Hepatic stellate cell (primary cell): ENCODE results near the gene TMC1.

Source experiments
- DNase-seq: peaks from one replicate; pipeline ENCODE4 v3.0.0; 2011; ENCODE audit warnings: low spot score

Gene TMC1

DNA sequence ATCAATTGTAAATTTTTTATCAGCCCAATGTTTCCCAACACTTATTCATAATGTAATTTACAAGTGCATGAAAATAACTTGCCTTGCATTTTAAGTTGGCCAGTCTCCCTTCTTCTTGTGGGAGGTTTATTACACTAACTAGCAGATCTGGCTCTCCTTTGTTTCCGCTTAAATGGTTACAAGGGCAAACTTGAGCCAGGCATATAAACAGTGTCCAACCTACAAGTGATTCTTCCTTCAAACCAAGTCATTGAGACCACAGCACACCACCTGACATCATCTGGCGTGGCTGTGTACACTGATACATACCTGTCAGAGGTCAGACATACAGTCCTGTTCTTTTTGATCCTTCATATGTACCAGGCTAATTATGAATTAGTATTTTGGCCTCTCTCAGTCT lies 351.3 kb downstream of the TMC1 start:
- DNase-seq, result no peak

DNA sequence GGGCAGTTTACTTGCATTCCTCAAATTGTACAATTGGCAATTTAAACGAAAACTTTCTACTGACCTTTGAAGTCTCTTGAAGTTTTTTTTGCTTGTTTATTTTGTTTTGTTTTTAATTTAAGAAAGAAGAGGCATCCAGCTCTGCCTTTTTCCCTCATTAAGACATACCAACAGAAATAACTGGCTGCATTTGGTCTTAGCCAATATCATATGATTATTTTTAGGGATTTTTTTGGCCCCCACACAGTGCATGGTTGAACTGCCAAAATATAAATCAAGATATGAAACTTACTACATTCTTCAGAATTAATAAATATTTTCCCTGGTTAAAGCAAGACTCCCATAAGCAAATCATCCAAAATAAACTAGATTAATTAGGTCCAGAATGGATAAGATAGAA lies 352.0 kb downstream of the TMC1 start:
- DNase-seq, result no peak

- no peak for DNase-seq
These were observed 352.9 kb downstream of the TMC1 start for GRCh38 chr9:72874344-72874743.

GRCh38 chr9:72875221-72875620 lies 353.8 kb downstream of the TMC1 start:
- DNase-seq, result no peak

GRCh38 chr9:72880821-72881220 lies 359.4 kb downstream of the TMC1 start:
- no peak for DNase-seq

GRCh38 chr9:72882117-72882775 lies 360.8 kb downstream of the TMC1 start:
- no peak for DNase-seq

GRCh38 chr9:72883875-72884274 lies 362.5 kb downstream of the TMC1 start:
- DNase-seq, result no peak

DNA sequence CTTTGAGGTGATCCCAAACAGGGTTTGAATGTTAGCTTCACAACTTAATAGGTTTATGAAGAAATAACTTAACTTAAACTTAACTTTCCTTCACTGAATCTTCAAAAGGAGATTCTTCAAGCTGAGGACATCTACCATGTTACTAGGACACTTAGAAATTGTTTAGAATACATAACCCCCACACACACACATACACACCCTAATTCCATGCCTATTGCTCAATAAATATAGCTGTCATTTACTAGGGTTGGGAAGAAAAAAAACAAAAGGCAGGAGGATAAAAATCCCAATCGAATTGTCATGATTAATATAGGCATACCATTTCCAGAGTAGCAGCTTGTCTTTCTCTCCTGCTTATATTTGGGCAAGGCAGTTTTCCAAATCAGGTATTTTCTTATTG lies 363.1 kb downstream of the TMC1 start:
- no peak for DNase-seq
